Medulla oblongata (tissue), 1 donor: ENCODE measurements around the gene LAMA1.
A peak's percentile ranks its signal among the peaks of the same experiment; 100 is the strongest.

ENCODE experiments used
- DNase-seq: peaks from one replicate; pipeline ENCODE4 v3.0.0-alpha.2; 2015; ENCODE audit errors: extremely low spot score

Gene LAMA1

DNA sequence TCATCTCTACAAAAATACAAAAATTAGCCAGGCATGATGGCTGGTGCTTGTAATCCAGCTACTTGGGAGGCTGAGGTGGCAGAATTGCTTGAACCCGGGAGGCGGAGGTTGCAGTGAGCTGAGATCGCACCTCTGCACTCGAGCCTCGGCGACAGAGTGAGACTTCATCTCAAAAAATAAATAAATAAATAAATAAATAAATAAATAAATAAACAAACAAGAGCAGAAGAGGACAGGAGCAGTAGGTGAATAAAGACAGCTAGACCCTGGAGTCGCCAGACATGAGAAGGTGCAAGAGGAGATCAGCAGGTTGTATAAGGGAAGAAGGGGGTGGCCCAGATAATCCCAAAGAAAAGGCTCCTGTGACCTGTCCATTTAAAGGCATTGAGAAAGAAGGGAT lies 12.3 kb downstream of the LAMA1 start:
- no peak for DNase-seq

DNA sequence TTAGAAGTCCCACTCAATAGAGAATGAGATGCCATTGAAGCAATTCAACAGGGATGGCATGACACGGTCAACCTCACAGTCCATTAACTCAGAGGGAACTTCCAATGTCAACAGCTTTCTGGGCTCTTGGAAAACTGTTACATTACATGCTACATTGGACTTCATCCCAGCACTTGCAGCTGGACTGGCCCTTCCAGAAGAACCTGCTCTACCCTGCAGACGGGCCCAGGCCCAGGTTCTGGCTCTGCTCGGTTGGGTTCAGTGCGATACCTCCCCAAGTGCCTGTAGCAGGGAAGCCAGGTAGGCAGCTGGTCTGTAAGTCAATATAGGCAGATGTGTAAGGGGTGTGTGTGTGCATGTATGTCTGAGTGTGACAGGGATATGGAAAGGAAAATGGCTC lies 12.9 kb downstream of the LAMA1 start:
- no peak for DNase-seq

DNA sequence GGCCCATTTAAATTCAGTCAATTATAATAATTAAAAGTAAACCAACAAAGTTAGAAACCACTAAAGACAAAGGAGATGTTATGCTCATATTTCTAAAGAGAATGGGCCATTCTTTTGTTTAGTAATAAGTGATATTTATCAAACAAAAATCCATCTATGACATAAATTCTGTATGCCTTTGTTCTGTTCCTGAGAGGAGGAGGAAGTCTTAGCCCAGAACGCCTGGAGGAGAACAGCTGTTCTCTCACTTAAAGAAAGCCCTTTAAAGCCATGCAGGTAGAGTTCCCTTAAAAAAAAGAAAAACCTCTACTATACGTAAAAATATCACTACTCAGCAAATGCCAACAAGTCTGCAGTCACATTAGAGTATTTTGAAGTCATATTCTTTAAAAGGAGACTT lies 15.5 kb downstream of the LAMA1 start:
- no peak for DNase-seq

DNA sequence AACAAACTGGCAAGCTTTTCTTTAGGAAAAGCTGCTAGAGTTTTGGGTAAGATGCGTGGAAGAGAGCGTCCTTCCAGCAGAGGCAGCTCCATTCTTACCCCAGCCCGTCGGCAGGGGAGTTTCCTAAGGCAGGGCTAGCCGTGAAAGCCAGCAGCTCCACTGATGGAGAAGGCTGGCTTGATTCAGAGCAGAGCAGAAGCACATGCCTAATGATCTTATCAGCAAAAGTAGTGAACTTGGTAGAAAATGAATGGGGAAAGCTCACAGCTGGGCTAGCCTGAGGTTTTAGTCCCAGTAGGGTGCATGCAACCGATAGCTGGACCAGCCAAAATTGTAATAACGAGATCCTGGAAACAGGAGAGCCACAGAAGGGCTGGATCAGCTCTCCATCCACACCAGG lies 20.8 kb downstream of the LAMA1 start:
- DNase-seq: no peak

DNA sequence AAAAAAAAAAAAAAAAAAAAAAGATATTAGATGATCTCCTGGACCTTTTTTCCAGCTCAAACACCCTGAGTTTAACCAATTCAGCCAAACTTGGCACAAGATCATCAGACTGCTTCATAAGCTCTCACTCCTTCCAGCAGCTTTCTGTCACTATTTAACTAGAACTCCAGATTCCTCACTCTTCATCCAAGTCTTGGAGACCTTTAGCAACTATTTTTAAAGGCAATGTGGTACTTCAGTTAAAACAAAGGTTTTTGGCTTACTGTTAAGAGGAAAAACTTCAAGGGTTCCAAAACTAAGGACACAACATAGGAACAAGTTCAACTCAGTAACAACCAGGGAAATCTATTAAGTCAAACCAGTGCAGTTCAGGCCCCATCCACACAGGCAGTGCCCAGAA lies 23.2 kb downstream of the LAMA1 start:
- peak; percentile 53 for DNase-seq

DNA sequence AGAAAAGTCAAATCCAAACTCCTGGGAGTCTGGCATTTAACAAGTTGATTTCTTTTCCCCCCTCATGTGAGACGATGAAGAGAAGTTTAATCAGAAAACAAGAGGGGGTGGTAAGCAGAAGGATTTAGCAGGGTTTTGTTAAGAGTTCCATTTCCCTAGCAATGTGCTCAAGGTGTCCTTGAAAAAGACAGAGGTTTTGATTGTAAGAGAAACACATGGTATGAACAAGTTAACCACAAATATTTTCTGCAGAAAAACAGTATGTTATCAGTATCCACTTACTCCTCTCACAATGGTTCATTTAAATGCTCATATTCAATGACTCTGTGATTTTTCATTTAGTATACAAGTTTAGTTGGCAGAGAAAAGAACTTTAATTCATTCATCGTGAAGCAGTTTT lies 26.8 kb downstream of the LAMA1 start:
- no peak for DNase-seq

DNA sequence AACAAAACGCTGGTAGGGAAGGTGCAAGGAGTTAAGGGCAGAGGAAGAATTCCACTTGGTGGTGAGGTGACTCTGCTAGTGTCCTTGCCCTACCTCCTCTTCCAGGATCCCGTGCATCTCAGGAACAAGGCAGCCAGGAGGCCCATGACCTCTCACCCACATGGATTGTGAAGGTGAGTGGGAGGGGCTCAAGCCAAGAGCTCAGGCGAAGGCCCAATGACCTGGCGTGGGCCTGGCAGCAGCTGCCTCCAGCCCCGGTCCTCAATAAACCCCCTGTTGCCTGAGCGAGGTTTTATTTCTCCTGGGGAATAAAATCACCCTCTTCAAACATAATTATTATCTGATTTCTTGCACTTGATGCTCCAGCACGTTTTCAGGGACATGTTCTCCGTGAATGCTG lies 28.2 kb downstream of the LAMA1 start:
- DNase-seq: no peak

DNA sequence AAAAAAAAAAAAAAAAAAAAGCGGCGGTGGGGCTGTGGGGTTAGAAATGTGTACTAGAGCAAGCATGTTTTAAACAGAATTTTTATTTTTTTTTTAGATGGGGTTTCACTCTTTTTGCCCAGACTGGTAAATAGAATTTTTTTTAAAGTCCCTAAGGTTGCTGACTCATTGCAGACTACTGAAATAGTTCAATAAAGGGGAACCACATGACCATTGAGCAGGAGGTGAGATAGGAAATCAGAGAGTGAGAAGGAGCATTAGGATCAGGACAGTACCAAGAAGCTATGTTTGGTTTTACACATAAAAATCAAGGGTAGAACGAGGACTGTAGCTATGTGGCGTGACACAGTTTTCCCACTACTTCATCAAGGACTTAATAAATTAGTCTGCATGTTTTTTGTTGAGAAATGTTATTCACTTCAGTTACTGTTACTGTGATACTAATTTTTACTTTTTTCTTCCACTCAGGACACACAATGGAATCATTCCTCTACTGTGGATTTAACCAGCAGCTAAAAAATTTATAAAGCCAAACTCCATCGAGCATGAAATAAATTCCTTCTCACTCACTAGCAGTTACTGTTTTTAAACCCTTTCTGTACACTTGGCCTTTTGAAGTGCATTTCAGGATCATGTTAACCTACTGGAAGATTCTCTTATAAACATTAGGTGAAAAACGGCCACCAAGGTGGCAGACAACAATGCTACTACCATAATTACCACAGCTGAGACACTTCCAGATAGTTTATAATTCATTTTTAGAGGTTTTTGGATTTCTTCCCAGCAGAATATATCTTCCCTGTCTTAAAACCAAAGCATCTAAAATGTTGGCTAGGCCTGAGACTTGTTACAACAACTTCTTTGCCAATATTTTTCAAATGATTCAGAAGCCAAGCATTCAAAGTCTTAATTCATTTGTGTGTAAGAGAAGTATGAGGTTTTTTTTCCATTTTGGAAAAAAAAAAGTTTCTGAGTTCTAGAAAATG lies 33.2 kb downstream of the LAMA1 start:
- no peak for DNase-seq

DNA sequence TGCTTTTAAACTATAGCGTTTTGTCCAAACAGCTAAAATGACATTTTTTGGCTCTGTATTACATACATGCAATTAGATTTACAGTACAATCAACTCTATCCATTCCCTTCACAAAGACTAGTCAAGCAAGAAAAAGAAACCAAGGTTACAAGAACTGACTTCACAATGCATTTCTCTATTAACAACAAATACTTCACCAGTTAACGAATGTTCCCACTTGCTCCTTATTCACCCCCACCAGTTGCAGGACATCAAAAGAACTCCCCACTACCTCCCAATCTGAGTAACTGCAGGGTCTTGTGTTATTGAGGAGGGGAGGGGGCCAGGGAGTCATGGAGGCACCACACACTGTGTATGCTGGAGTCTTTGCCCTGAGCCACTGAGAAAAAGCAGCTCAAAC lies 34.9 kb downstream of the LAMA1 start:
- no peak for DNase-seq

DNA sequence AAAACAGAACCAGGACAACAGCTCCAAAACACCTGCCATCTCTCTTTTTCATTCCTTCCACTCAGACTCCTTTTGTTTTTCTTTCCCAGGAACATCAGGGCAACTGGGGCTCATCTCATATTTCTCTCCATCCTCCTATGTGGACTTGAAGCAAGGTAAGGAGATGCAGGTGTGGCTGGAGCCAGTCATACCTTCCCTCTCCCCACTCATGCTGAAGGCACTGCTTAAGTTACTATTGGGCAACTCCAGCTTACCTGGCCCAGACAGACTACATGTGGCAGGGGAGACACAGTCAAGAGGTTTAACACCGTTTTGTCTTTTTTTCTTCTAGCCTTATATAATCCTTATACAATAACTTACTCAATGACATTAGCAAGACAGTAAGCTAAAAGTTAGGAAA lies 38.4 kb downstream of the LAMA1 start:
- no peak for DNase-seq

DNA sequence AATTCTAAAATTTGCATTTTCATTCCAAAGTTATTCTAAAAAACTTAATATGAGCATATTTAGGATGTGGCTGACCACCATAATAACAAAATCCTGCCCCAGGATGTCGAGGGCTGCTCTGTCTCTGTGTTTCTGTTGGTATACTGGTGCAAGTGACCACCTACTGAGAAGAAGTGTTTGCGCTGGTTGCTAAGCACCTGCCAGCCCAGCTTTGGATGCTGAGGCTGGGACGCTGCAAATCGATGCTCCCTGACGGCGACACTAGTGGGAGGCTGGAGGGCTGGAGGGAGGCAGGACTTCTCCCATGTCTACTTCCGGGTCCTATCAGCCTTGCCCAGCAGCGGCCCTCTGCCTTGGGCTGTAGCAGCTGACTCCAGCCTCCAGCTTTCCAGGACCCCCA lies 45.0 kb downstream of the LAMA1 start:
- DNase-seq: no peak

DNA sequence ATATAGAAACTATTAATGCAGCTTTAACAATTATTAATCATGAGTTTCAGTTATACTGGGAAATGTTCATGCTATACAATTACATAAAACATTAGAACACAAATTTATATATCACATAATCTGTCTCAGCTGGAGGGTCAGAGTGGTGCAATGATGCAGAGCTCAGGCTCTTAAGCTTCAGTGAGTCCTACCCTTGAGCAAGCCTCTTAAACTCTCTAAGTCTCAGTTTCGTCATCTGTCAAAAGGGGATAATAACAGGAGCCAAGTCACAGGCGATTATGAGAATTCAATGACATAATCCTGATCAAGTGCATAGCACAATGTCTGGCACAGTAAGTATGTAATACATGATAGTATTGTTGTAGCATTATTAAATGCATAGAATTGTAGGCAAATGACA lies 46.0 kb downstream of the LAMA1 start:
- DNase-seq: no peak

DNA sequence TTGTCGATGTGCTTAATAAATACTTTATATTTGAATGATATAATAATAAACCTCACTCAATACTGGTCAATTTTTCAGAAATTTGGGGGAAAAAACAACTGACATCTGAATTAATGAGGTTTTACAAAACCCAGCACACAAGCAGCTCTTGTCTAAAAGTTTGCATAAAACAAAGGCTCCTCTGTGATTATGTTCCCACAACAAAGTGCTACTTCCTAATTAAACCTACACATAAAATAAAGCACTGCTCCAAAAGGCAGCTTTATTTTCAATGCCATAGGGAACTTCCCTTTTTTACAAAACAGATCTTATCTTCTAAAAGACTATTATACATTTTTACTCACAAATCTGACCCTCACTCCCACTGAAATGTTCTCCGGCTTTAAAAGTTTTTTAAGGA lies 47.1 kb downstream of the LAMA1 start:
- no peak for DNase-seq

DNA sequence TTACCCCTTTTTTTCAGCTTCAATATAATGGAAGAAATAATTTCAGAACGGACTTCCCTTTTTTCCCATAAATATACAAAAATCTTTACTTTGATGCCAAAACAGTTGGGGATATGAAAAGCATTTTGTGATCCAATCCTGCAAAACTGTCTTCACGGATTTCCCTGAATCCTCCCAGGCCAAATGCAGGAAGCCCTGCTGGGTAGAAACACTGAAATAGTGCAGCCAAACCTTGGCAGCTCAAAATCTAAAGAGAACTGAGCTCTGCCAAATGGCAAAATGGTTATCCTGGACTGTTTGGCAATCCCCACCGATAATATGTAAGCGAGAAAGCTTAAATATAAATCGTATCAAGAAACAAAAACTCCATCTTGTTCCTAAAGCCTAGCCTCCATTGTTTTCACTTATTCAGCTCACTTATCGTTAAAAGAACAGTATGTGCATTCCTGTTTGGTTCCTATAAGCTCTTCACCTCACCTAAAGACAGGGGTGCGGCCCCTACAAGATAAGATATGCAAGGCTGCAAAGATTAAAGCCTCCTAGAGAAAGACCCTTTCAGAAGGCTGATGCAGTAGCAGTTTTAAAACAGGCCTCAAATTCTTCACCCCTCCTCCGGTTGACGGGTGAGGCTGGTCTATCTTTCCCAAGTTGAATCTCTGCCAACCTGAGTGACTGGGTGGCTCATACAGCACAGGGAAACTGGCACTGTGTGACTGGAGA lies 48.6 kb downstream of the LAMA1 start:
- DNase-seq: no peak

DNA sequence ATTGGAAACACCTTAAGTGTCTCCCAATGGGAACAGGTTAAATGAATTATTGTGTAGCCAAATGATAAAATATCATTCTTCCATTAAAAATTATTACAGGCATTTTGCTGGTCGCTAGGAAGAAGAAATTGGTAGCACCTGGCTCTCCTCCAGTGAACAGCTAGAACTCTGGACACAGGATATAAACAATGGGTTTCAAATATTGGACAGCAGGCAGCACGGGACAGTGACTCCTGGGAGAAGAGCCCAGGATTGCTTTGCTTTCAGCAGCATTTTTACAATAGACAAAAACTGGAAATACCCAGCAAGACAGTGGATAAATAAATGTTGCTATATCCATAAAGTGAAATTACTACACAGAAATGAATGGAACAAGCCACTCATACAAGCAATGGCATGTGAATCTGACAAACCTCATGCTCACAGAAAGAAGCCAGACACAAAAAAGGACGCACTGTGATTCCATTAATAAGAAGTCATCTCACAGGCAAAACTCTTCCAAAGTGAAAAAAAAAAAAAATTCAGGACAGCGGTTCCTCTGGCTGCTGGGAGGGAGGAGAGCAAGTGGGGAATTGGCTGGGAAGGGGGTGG lies 50.5 kb downstream of the LAMA1 start:
- DNase-seq: peak; percentile 23

DNA sequence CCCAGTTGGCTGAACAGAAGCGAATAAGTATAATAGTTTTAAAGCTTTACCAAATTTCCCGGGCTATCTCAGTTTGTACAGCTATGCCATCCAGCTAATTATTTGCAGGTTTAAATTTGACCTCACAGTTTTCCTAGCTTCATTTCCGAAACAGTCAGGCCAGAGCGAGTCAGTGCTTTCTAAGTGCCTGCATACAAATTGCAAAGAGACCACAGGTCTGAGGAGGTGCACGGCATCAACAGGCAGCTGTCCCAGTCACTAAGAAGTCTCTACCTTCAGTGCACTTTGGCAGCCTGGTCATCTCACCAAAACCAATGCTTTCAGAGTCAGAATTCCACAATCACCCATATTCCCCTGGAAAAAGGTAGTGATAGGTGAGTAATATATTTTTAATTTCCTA lies 51.9 kb downstream of the LAMA1 start:
- no peak for DNase-seq

DNA sequence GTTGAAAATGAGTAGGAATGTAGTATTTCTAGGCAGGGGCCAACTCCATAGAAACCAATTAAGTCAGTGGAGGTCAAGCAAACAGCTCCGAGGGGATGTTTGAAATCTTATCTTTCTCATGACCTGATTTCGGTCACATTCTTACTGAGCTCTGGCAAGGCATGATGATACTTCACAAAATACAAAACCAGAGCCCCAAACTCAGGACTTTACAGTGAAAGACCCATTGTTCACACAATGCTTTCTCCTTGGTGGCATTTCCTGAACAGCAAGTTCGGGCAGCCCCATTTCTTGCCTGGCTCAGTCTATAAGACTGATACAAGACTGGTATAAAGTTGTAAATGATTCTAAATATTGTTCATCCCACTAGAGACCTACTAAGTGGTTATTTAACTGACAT lies 53.3 kb downstream of the LAMA1 start:
- DNase-seq: no peak

DNA sequence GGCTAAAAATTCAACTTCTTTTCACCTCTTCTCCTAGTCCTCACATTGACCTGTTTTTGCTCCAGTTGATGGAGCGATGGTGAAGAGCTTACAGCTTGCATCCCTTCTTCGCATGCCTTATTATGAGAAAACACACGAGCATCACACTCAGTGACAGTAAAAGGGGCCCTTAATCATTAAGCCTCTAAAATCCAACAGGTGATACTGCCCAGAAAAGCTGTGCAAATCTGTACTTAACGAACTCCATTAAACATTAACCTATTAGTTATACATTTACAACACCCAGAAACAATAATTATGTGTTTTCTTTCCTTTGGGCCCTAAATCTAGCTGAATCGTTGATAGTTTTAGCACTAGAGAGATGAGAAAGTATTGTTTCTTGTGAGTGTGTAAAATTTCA lies 54.8 kb downstream of the LAMA1 start:
- no peak for DNase-seq

DNA sequence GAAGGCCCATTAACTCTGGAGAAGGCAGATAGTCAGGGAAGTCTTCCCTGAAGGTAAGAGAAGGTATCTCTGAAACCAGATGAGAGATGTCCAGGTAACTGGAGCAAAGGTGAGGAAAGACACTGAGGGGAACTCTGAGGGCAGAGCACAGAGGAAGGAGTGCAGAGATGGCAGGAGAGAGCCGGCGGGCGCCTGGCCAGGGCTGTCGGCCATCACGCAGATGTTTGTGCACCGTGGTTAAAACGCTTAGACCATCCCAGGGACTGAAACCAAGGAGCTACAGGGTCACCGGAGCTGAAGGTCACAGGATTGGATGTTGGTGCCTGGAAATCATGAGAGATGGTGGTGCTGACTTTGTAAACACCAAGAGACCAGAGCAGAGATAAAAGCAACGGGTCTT lies 55.4 kb downstream of the LAMA1 start:
- DNase-seq: no peak

DNA sequence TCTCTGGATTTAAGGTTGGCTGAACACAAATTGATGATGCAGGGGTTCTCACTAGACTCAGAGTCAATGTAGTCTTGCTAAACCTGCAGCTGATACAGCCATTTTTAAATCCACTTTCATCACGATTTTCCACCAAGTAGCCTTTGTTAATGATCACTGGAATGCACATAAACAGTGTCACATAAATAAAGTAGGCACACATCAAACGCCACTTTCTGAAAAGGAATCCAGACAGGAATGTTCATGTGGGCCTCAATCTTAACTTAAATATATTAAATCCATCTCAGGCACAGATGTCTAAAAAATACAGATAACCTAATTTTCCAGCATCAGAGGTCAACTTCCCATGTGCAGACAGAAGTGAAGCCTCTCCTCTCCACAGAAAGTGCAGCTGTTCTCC lies 58.3 kb downstream of the LAMA1 start:
- DNase-seq: no peak

DNA sequence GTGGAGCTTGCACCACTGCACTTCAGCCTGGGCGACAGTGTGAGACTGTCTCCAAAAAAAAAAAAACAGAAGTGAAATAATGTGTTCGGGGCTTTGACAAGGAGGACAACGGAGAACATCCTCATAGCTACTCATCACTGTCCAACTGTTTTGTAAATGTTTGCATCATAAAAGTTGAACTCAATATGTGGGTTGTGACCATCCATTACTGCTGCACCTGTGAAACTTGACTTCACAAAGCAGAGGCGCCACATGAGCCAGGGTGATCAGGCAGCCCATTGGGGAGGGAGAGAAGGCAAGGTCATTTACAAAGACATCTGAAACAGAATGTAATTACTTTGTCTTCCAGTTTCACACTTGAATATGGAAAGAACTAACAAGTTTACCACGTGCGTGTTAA lies 61.6 kb downstream of the LAMA1 start:
- DNase-seq: no peak

DNA sequence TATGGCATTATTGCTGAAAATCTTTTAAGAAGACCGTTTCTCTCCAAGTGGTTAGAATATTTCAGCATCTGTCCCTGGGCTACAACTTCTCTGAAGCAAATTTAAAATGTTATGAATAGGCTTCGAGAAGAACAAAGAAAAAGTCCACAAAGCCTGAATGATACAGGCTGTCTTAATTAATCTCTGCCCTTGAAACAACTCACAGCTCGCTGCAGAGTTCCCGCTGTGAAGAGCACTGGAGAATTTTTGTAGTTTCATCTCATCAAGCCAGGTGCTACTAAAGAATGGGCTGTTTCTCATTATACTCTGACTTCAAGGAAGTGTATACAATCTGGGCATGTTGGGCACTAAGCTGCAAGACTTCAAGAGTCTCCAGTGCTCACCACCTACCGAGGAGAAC lies 67.6 kb downstream of the LAMA1 start:
- no peak for DNase-seq

DNA sequence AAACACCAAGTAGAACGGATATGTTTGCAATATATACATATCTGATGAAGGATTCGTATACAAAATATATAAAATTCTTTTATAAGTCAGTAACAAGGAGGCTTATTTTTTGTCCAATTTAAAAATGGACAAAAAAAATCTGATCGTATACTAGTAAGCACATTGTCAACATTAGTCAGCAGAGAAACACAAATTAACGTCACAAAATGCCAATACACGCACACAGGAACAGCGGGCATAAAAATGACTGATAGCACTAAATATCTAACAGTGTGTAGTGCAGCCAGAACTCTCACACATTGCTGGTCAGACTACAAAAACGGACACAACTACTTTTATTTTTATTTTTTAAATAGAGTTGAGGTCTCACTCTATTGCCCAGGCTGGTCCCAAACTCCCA lies 69.5 kb downstream of the LAMA1 start:
- DNase-seq: no peak
